SU-DHL-6 (cell line): ENCODE data around the gene QKI.

Experiments
- H2AFZ ChIP-seq: fragments of 200-600 bp; sonication (generic); 2 replicates; pipeline ENCODE4 v1.6.1; 2014; ENCODE audit warnings: low read depth, mild to moderate bottlenecking, moderate library complexity, mixed read lengths, antibody characterized with exemption, low read length; ENCODE audit not compliant: severe bottlenecking
- H3F3A ChIP-seq: fragments of 200-600 bp; shearing (Covaris generic); 2 replicates; pipeline ENCODE4 v1.6.0; 2016; ENCODE audit warnings: antibody characterized with exemption, mild to moderate bottlenecking; ENCODE audit not compliant: insufficient read depth
- H3K27ac ChIP-seq: fragments of 200-600 bp; sonication (generic); 2 replicates; pipeline ENCODE4 v1.5.1; 2016; ENCODE audit warnings: low read depth, mild to moderate bottlenecking, low read length, moderate library complexity, mixed read lengths
- H3K27me3 ChIP-seq: fragments of 200-600 bp; sonication (generic), shearing (Covaris generic); 2 replicates; pipeline ENCODE4 v1.6.0; 2014; ENCODE audit warnings: mild to moderate bottlenecking, low read length
- H3K36me3 ChIP-seq: fragments of 200-600 bp; sonication (generic); 2 replicates; pipeline ENCODE4 v1.6.1; 2014; ENCODE audit warnings: mild to moderate bottlenecking, low read length, mixed read lengths
- H3K4me2 ChIP-seq: fragments of 300-600, 200-600 bp; shearing (Covaris generic), sonication (generic); 2 replicates; pipeline ENCODE4 v1.6.0; 2014; ENCODE audit warnings: low read length, low read depth, mild to moderate bottlenecking; ENCODE audit not compliant: poor library complexity, severe bottlenecking
- H3K4me3 ChIP-seq: fragments of 200-600 bp; sonication (generic); 2 replicates; pipeline ENCODE4 v1.5.1; 2014; ENCODE audit warnings: antibody characterized with exemption, low read length, mild to moderate bottlenecking, mixed read lengths; ENCODE audit not compliant: insufficient read depth, poor library complexity, severe bottlenecking
- H3K79me2 ChIP-seq: fragments of 200-600 bp; sonication (generic); 2 replicates; pipeline ENCODE4 v1.6.1; 2014; ENCODE audit warnings: mild to moderate bottlenecking, low read length, moderate library complexity; ENCODE audit not compliant: insufficient read depth
- H3K9ac ChIP-seq: fragments of 200-600 bp; sonication (generic); 2 replicates; pipeline ENCODE4 v1.7.0; 2014; ENCODE audit warnings: mild to moderate bottlenecking, low read length
- H3K9me2 ChIP-seq: fragments of 200-600 bp; sonication (generic); replicated peaks from 2 replicates; pipeline ENCODE4 v1.6.1; 2014; ENCODE audit warnings: low read length; ENCODE audit not compliant: insufficient read depth
- H3K9me3 ChIP-seq: fragments of 200-600 bp; sonication (generic); 2 replicates; pipeline ENCODE4 v1.6.1; 2014; ENCODE audit warnings: low read length, mixed read lengths; ENCODE audit not compliant: insufficient read depth
- H4K20me1 ChIP-seq: fragments of 200-600 bp; sonication (generic); 2 replicates; pipeline ENCODE4 v1.6.1; 2014; ENCODE audit warnings: low read depth, mild to moderate bottlenecking, antibody characterized with exemption, low read length, moderate library complexity, mixed read lengths
- EZH2phosphoT487 ChIP-seq: fragments of 200-600 bp; sonication (generic), shearing (Covaris generic); conservative IDR thresholded peaks from 2 replicates; pipeline ENCODE4 v1.6.1; 2018; ENCODE audit warnings: mild to moderate bottlenecking, antibody characterized with exemption, low read length, moderate library complexity, mixed read lengths
- TF ChIP-seq, protein P1 (sequence below): fragments of 200-600 bp; sonication (generic); IDR thresholded peaks from one replicate; pipeline ENCODE4 v1.5.1; 2017; ENCODE audit warnings: antibody characterized with exemption, mild to moderate bottlenecking, low read length, moderate library complexity; ENCODE audit not compliant: insufficient read depth, poor library complexity, severe bottlenecking

The QKI gene

DNA sequence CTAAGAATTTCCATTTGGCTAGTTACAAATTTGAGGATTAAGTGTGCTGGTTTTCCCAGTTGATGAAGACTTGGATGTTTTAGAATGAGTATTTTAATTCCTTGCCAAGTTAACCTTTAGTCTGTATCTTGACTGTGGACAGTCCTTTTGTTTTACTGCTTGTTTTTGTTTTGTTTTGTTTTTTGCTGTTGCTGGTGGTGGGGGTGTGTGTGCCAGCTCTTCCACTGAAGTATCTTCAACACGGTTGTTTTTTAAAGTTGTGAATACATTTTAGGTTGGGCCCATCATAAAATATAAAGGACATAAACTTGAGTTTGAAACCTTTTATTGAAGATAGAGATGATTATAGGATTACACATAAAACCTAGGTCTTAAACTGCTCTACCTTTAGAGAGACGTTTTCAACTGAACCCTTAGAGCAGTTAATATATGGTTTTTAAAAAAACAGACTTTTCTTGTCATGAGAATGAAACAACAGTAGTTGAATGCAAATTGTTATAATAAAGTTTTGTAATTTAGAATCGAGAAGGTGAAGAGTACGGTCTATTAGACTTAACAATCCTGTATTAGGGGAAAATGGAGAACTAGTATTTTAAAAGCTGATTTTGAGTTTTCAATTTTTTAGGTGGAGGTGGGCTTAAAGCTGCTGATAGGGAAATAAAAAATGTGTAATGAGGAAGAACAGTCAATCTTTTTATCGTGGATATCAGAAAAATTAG lies 4.0 kb downstream of the QKI start:
- Histone ChIP-seq H3K9me3 (no peaks in the 10 kb centered on the region), H3K79me2 (peaks cover 79% of the 10 kb centered on the region), H4K20me1 (peaks cover 50% of the 10 kb centered on the region), H3F3A (0 out of 2 replicates have a peak, but pooled peaks cover 7% of the 10 kb centered on the region), H2AFZ (no peak overlapping the region), H3K27ac (no peak overlapping the region), H3K36me3 (no peaks in the 10 kb centered on the region), H3K4me3 (no peak overlapping the region), H3K9me2 (no peaks in the 10 kb centered on the region), H3K27me3 (no peaks in the 10 kb centered on the region), H3K9ac (no peak overlapping the region), H3K4me2 (peak overlapping the region; percentile 14)
- TF ChIP-seq, protein P1, sequence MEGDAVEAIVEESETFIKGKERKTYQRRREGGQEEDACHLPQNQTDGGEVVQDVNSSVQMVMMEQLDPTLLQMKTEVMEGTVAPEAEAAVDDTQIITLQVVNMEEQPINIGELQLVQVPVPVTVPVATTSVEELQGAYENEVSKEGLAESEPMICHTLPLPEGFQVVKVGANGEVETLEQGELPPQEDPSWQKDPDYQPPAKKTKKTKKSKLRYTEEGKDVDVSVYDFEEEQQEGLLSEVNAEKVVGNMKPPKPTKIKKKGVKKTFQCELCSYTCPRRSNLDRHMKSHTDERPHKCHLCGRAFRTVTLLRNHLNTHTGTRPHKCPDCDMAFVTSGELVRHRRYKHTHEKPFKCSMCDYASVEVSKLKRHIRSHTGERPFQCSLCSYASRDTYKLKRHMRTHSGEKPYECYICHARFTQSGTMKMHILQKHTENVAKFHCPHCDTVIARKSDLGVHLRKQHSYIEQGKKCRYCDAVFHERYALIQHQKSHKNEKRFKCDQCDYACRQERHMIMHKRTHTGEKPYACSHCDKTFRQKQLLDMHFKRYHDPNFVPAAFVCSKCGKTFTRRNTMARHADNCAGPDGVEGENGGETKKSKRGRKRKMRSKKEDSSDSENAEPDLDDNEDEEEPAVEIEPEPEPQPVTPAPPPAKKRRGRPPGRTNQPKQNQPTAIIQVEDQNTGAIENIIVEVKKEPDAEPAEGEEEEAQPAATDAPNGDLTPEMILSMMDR = no peak
- no peak for TF ChIP-seq EZH2phosphoT487

DNA sequence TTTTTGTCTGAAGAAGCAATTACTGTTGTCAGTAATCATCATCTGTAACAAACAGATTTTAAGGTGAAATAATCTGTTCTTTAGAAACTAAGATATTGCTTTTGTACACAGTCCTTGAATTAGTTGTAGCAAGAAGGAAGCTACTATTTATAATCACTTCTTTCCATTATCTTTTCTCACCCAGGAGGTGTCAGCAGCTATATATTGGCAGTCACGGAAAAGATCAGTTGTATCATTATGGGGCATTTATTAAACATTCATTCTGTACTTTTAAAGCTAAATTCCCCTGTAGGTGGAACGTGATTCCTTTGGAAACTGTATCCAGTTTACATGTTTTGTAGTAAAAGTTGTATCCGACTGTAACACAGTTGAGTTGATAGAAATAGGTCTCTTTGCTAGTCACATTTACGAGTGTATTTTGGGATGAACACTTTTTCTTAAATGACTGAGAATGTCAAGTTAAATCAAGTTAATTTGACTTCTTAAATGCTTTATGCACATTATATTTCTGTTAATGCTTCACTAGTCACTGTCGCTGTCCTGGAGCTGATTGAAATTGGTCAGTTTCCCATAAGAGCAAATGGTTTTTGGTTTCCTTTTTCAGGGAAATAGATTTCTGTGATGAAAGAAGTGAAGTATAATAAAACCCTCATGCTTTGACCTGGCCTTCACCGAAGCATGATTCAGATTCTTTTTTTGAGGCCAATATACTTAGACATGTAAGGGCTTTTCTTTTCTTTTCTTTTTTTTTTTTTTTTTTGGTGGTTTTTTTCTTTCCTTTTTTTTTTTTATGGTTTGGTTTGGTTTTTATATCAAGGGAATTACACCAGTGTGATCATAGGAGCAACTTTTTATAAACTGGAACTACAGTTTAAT lies 5.1 kb downstream of the QKI start:
- no peaks in the 10 kb centered on the region for H3K36me3 ChIP-seq
- no peak overlapping the region for H3K27ac ChIP-seq
- H3K79me2 ChIP-seq = peaks cover 88% of the 10 kb centered on the region

DNA sequence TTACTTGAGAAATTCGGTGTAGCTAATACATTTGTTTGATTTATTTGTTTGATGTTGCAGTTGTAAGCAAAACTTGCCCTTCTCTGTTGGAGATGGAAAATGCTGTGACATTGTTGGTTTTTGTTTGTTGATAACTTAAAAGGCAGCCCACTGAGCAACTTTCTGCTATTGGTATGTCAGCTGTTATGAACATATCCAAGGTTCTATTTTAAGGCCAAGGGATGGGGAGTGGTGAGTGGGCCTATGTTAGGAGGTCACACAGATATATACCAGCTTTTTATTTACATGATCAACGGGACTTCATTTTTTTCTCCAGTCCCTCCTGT lies 5.7 kb downstream of the QKI start:
- Histone ChIP-seq H4K20me1 (peaks cover 55% of the 10 kb centered on the region), H3F3A (0 out of 2 replicates have a peak, but pooled peaks cover 7% of the 10 kb centered on the region), H3K9ac (no peak overlapping the region), H2AFZ (no peak overlapping the region), H3K27me3 (no peaks in the 10 kb centered on the region), H3K27ac (no peak overlapping the region), H3K9me3 (no peaks in the 10 kb centered on the region), H3K9me2 (no peaks in the 10 kb centered on the region), H3K4me3 (no peak overlapping the region), H3K79me2 (peaks cover 94% of the 10 kb centered on the region), H3K36me3 (no peaks in the 10 kb centered on the region), H3K4me2 (no peak overlapping the region)
- TF ChIP-seq, protein P1 = no peak
- no peak for TF ChIP-seq EZH2phosphoT487

More for the DNA sequence above, 5.1 kb downstream of the QKI start:
- H3K27me3 ChIP-seq = no peaks in the 10 kb centered on the region
- H2AFZ ChIP-seq = no peak overlapping the region
- TF ChIP-seq, protein P1 = no peak
- TF ChIP-seq EZH2phosphoT487 = no peak
- H3K9ac ChIP-seq = no peak overlapping the region
- no peaks in the 10 kb centered on the region for H3K9me2 ChIP-seq
- no peaks in the 10 kb centered on the region for H3K9me3 ChIP-seq
- no peak overlapping the region for H3K4me2 ChIP-seq
- H4K20me1 ChIP-seq = peaks cover 50% of the 10 kb centered on the region
- no peak overlapping the region for H3K4me3 ChIP-seq
- H3F3A ChIP-seq = 0 out of 2 replicates have a peak, but pooled peaks cover 7% of the 10 kb centered on the region
